Amniotic stem cell (primary cell): Measurements from ENCODE around the gene LGALS13.

ENCODE experiments used
- DNase-seq: peaks from one replicate; lab custom pipeline; 2025; lab: John Stamatoyannopoulos, UW

LGALS13 gene

GRCh38 chr19:39602224-39602623 lies at the start of gene LGALS13:
Gene LGALS13 (plus strand): TSS chr19:39602524. CDS start chr19:39602569, 45 bp downstream.
- DNase-seq, result no peak

- no peak for DNase-seq
Observed at GRCh38 chr19:39553082-39553652, 49.2 kb upstream of the LGALS13 start.

GRCh38 chr19:39554701-39555311 lies 47.5 kb upstream of the LGALS13 start:
- DNase-seq, result no peak

GRCh38 chr19:39555883-39556282 lies 46.4 kb upstream of the LGALS13 start:
- no peak for DNase-seq

GRCh38 chr19:39557811-39558623 lies 44.3 kb upstream of the LGALS13 start:
- DNase-seq, result no peak

- DNase-seq, result no peak
Observed at GRCh38 chr19:39558624-39559117, 43.7 kb upstream of the LGALS13 start.

GRCh38 chr19:39563408-39563807 lies 38.9 kb upstream of the LGALS13 start:
- DNase-seq, result no peak

GRCh38 chr19:39566064-39566463 lies 36.3 kb upstream of the LGALS13 start:
- no peak for DNase-seq

GRCh38 chr19:39568604-39569003 lies 33.7 kb upstream of the LGALS13 start:
- DNase-seq, result no peak

- no peak for DNase-seq
Observed at GRCh38 chr19:39582442-39582841, 19.9 kb upstream of the LGALS13 start.

GRCh38 chr19:39582891-39583625 lies 19.3 kb upstream of the LGALS13 start:
- DNase-seq, result no peak

GRCh38 chr19:39587496-39587895 lies 14.8 kb upstream of the LGALS13 start:
- DNase-seq, result no peak

- no peak for DNase-seq
Observed at GRCh38 chr19:39588066-39588465, 14.3 kb upstream of the LGALS13 start.

- DNase-seq, result no peak
Observed at GRCh38 chr19:39590265-39590664, 12.1 kb upstream of the LGALS13 start.

GRCh38 chr19:39592381-39592780 lies 9.9 kb upstream of the LGALS13 start:
- DNase-seq, result no peak

- no peak for DNase-seq
Observed at GRCh38 chr19:39595950-39596349, 6.4 kb upstream of the LGALS13 start.

GRCh38 chr19:39596911-39597310 lies 5.4 kb upstream of the LGALS13 start:
- DNase-seq, result no peak

- no peak for DNase-seq
Observed at GRCh38 chr19:39599116-39599515, 3.2 kb upstream of the LGALS13 start.

- no peak for DNase-seq
Observed at GRCh38 chr19:39603825-39604224, 1.5 kb downstream of the LGALS13 start.

GRCh38 chr19:39607021-39607420 lies 4.7 kb downstream of the LGALS13 start:
- no peak for DNase-seq

- no peak for DNase-seq
Observed at GRCh38 chr19:39607561-39607960, 5.2 kb downstream of the LGALS13 start.

GRCh38 chr19:39613597-39613996 lies 11.3 kb downstream of the LGALS13 start:
- no peak for DNase-seq
